HG02852 (cell line): ENCODE measurements around the gene CSF1.
"Not testable (repeated sequence)": the region's sequence is repeated elsewhere in the genome, so short reads cannot be mapped to it uniquely, and the experiment has no call there.

ENCODE experiments used
- ATAC-seq: cut with Tn5 transposase; IDR thresholded peaks from one replicate; pipeline ENCODE4 v1.9.1; 2021; ENCODE audit warnings: mild to moderate bottlenecking, moderate library complexity; ENCODE audit not compliant: unreplicated experiment

CSF1 gene

GRCh38 chr1:109910123-109910962, at the start of gene CSF1:
Gene CSF1, plus strand, starts transcription at chr1:109910849. Its CDS starts 175 bp downstream, at chr1:109911024.
- no peak for ATAC-seq

- ATAC-seq = not testable (repeated sequence)
Observed at GRCh38 chr1:109861616-109862015, 49.0 kb upstream of the CSF1 start.

GRCh38 chr1:109863667-109864046, 47.0 kb upstream of the CSF1 start:
- ATAC-seq = no peak

GRCh38 chr1:109864047-109864822, 46.4 kb upstream of the CSF1 start:
- no peak for ATAC-seq

GRCh38 chr1:109864930-109865612, 45.6 kb upstream of the CSF1 start:
- ATAC-seq = no peak

- ATAC-seq = no peak
Observed at GRCh38 chr1:109866071-109866470, 44.6 kb upstream of the CSF1 start.

GRCh38 chr1:109873278-109874175, 37.1 kb upstream of the CSF1 start:
- ATAC-seq = no peak

- ATAC-seq = no peak
Observed at GRCh38 chr1:109874445-109874844, 36.2 kb upstream of the CSF1 start.

- no peak for ATAC-seq
Observed at GRCh38 chr1:109875874-109876273, 34.8 kb upstream of the CSF1 start.

GRCh38 chr1:109876617-109877316, 33.9 kb upstream of the CSF1 start:
- ATAC-seq = no peak

- ATAC-seq = no peak
Observed at GRCh38 chr1:109877317-109877771, 33.3 kb upstream of the CSF1 start.

GRCh38 chr1:109877776-109878175, 32.9 kb upstream of the CSF1 start:
- ATAC-seq = no peak

GRCh38 chr1:109878531-109879104, 32.0 kb upstream of the CSF1 start:
- ATAC-seq = no peak

GRCh38 chr1:109879371-109879770, 31.3 kb upstream of the CSF1 start:
- ATAC-seq = not testable (repeated sequence)

- no peak for ATAC-seq
Observed at GRCh38 chr1:109879881-109880525, 30.6 kb upstream of the CSF1 start.

GRCh38 chr1:109880971-109881894, 29.4 kb upstream of the CSF1 start:
- ATAC-seq = no peak

GRCh38 chr1:109881906-109882287, 28.8 kb upstream of the CSF1 start:
- ATAC-seq = no peak
